ENCODE data around the gene MAP3K7CL.

MAP3K7CL gene

DNA sequence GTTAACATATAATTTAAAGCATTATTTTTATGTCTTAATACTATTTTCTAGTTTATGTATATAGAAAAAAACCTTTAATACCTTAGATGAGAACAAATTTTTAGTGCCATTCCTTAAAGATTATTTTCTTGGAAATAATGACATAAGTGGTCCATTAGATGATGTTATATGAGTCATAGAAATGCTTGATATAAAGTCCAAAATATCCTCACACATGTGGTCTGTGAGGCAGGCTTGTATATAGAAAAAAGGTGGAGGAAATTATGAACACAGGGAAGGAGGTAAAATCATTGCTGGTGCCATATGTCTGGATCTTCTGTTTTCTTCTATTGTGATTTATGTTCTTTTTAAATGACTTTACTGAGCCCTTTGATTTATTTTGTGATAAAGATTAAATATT lies 79.3 kb downstream of the MAP3K7CL start:
- TF ChIP-seq, protein P1, sequence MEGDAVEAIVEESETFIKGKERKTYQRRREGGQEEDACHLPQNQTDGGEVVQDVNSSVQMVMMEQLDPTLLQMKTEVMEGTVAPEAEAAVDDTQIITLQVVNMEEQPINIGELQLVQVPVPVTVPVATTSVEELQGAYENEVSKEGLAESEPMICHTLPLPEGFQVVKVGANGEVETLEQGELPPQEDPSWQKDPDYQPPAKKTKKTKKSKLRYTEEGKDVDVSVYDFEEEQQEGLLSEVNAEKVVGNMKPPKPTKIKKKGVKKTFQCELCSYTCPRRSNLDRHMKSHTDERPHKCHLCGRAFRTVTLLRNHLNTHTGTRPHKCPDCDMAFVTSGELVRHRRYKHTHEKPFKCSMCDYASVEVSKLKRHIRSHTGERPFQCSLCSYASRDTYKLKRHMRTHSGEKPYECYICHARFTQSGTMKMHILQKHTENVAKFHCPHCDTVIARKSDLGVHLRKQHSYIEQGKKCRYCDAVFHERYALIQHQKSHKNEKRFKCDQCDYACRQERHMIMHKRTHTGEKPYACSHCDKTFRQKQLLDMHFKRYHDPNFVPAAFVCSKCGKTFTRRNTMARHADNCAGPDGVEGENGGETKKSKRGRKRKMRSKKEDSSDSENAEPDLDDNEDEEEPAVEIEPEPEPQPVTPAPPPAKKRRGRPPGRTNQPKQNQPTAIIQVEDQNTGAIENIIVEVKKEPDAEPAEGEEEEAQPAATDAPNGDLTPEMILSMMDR (IDR thresholded peaks at IDR 0.05; ENCODE audit: low read depth, low read length, missing control alignments): no peak
- no peak overlapping the region for H3K4me3 ChIP-seq (ENCODE audit: low read depth, low read length)
- DNase-seq (ENCODE audit: low read depth): no peak

DNA sequence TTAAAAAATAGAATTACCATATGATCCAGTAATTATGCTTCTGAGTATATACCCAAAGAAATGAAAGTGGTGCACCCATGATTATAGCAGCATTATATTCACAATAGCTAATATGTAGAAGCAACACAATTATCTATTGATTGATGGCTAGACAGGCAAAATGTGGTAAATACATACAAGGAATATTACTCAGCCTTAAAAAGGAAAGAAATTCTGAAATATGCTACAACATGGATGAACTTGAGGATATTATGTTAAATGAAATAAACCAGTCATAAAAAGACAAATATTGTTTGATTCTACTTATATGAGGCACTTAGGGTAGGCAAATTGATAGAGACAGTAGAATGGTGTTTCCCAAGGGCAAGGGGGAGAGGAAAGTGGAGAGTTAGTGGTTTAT lies 80.8 kb downstream of the MAP3K7CL start:
- no peak for DNase-seq (ENCODE audit: low read depth)
- no peak overlapping the region for H3K4me3 ChIP-seq (ENCODE audit: low read depth, low read length)
- TF ChIP-seq, protein P1 (IDR thresholded peaks at IDR 0.05; ENCODE audit: low read depth, low read length, missing control alignments): no peak

DNA sequence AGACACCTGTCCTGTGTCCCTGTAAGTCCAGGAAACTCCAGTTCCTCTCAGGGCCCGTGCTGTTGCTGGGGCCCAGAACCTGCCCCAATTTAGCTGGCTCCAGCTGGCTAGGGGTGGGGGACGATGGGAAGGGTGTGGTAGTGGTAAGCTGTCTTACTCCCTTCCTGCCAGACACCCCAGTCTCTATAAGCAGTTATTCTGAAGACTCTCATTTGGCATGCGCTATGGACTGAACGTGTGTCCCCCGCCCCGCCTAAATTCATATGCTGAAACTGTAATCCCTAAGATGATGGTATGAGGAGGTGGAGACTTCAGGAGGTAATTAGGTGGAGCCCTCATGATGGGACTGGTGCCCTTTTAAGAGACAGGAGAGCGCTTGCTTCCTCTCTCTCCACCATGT lies 82.0 kb downstream of the MAP3K7CL start:
- no peak overlapping the region for H3K4me3 ChIP-seq (ENCODE audit: low read depth, low read length)
- TF ChIP-seq, protein P1 (IDR thresholded peaks at IDR 0.05; ENCODE audit: low read depth, low read length, missing control alignments): no peak
- no peak for DNase-seq (ENCODE audit: low read depth)

DNA sequence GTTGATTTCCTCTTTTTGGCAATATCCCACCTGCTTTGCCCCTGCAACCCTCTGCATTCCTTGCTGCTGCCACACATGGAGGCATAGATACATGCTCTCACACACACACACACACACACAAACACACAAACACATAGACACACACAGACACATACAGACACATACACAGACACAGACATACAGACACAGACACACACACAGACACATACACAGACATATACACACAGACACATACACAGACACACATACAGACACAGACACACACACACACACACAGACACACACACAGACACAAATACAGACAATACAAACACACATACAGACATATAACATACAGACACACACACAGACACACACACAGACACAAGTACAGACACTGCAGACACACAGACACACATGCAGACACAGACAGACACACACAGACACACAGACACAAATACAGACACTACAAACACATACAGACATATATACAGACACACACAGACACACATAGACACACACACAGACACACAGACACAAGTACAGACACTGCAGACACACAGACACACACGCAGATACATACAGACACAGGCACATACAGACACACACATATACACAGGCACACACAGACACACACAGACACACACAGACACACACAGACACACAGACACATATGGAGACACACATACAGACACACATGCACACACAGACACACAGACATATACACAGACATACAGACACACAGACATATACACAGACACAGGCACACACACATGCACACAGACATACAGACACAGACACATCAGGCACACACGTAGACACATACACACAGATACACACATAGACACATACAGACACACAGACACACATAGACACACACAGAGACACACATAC lies 83.3 kb downstream of the MAP3K7CL start:
- H3K4me3 ChIP-seq (ENCODE audit: low read depth, low read length): no peak overlapping the region
- TF ChIP-seq, protein P1 (IDR thresholded peaks at IDR 0.05; ENCODE audit: low read depth, low read length, missing control alignments): no peak
- DNase-seq (ENCODE audit: low read depth): no peak

DNA sequence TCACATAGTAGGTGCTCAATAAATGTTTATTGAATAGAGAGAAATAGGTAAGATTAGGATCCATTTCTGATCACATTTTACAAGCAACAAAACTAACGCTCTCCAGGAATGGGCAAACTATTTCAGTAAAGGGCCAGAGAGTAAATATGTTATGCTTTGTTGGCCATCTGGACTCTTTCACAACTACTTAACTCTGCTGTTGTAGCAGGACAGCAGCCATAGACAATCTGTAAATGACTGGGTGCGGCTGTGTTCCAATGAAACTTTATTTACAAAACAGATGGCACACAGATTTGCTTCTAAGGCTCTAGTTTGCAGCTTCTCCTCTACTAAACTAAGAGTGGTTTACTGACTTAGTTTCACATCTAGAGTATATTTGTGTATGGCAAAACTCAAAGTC lies 85.3 kb downstream of the MAP3K7CL start:
- TF ChIP-seq, protein P1 (IDR thresholded peaks at IDR 0.05; ENCODE audit: low read depth, low read length, missing control alignments): no peak
- no peak for DNase-seq (ENCODE audit: low read depth)

DNA sequence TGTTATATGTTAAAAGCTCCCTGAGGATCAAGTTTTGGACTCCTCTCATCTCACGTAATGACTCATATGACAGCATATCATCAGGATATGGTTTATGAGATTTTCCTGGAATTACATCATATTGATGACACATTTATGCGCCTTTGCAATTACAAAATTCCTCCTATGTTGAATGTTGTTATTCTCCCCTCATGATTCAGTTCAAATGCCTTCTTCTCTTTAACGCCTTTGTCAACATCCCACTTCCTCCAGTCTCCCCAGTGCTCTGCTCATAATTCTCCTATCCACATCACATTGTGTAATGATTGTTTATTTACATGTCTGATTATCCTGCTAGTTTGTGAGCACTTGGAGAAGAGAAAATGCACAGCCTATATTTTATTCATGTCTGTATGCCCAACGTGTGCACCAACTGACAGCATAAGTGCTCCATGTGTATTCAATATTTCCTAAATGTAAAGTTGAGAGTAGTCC lies 87.4 kb downstream of the MAP3K7CL start:
- H3K4me3 ChIP-seq (ENCODE audit: low read depth, low read length): no peak overlapping the region
- DNase-seq (ENCODE audit: low read depth): no peak
- TF ChIP-seq, protein P1 (IDR thresholded peaks at IDR 0.05; ENCODE audit: low read depth, low read length, missing control alignments): no peak

More for the DNA sequence above, 85.3 kb downstream of the MAP3K7CL start:
- H3K4me3 ChIP-seq (ENCODE audit: low read depth, low read length): no peak overlapping the region

DNA sequence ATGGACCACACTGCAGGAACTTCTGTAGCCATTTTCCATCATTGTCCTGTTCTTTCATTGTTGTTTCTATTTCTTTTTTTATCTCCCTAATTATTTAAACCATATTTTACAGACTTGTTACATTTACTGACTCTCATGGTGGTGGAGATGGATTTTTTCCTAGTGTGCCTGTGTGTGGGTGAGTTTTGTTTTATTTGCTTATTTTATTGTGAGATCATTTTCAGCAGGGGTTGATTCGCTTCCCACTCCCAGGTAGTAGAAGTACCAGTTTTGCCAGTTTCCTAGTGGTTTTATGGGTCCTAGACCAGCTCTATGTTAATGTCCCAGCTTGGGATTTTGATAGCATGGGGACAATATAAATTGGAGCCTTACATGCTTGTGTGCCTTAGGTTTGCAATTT lies 88.3 kb downstream of the MAP3K7CL start:
- TF ChIP-seq, protein P1 (IDR thresholded peaks at IDR 0.05; ENCODE audit: low read depth, low read length, missing control alignments): no peak
- H3K4me3 ChIP-seq (ENCODE audit: low read depth, low read length): no peak overlapping the region
- DNase-seq (ENCODE audit: low read depth): no peak

Measured in GM12864 (cell line).